Activated CD8-positive, alpha-beta memory T cell treated with anti-CD3 and anti-CD28 coated beads for 24 hours (primary cell): ENCODE data around the gene CDK12.

Experiments
- DNase-seq: peaks from one replicate; pipeline ENCODE4 v3.0.0-alpha.2; 2020

The CDK12 gene

DNA sequence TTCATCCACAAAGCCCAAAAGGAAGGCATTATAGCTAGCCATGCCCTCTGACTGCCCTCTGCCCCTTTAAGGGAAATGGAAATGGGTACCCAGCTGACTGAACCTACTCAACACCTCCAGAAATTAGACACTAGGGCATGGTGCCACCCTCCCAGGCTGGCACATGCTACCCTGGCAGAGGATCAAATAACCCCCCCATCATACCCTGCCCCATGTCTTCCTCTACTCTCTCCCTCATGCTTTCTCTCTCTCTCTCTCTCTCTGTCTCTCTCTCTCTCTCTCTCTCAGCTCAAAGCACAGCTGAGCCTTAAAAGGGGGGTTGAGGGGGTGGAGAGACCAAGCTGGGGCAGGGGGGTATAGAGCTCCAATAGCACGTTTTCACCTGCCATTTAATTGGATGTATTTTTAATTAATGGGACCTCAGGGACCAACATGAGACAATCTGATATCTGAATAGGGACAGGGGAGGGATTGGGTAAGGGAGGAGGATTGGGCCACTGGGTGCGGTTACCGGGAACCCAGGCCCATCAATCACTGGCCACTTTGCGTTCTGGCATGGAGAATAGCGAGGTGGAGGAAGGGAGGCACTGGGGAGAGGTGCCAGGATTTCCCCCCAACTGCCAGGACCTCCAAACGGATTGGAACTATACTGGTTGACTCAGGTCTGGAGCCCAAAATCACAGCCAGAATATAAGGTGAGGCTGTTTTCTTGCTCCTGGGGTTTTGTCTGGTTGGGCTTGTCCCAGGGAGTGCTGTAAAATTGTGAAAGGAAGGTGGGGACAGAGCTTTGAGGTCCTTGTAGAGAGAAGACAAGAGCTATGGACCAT is 88.7 kb downstream of the CDK12 start:
- DNase-seq, result no peak

DNA sequence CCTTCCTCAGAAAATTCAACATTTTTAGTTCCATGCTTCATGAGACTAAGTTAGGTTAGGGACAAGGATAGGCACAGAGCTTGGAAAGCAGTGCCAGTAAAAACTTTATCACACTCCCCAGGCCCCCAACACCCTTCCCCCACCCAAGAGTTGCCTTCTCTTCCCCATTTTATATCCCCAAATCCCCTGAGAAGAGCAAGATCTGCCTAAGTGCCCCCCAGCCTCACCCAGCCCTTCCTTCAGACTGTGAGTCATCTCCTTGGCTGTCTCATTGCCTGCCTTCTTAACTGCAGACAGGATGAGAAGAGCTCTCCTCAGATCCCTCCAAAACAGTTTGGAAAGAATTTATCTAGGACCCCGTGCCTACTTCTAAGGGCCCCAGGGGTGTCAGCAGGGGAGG is 90.6 kb downstream of the CDK12 start:
- DNase-seq, result no peak

DNA sequence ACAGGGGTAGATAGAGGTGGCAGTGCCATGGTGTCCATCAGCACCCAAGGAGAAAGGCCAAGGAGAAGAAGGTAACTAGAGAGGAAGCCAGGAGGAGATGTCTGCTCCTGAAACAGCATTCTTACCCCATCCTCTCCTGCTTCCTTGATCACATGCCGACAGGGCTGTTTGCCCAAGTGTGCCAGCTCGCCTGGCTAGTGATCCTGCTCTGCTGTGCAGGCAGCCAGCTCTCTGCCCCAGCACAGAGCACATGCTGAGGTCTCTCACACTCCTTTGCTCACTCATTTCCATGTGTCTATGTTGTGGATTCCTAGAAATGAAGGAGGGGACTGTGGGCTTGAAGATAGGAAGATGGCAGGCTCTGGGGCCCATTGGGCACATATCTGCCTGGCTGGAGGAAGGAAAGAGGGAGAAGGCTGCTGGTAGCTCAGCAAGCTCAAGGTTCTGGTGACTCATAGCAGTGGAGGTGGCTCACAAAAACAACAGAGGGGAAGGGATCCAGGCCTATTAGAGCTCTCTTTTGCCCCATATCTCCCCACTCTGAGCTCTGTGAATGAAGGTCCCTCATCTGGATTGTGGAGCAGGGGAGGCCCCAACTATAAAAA is 92.2 kb downstream of the CDK12 start:
- DNase-seq, result peak; percentile 41

DNA sequence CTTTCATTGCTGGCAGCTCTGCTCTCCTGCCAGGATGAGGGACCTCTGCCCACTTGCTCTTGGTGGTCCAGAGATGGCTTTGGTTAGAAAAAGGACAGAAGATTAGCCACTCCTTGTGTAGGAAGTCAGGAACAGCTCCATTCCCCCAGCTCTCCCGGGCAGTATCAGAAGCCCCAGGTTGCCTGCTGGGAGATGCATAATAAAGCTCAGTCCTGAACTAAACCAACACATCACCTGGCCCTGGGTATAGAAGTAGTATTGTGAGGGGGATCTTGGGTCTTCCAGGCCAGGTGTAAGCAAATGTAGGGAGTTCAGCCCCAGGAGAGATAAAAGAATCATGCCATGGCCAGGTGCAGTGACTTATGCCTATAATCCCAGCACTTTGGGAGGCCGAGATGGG is 94.1 kb downstream of the CDK12 start:
- no peak for DNase-seq

DNA sequence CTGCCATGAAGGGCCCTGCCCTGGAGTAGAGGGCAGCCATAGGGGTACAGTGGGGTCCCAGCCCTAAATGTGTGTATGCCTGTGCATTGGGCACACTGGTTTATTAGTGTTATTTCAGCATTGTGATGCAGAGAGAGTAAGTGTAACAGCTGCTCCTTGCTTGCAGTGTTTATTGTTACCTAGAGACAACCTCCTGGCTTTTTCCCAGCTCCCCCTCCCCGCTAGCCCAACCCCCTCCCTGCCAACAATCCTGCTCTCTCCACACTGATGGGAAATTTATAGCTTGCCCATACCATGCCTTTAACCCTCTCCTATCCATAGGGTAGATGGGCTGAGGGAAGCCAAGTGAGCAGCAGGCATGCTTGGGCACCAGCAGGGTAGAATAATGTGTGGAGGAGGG is 95.1 kb downstream of the CDK12 start:
- no peak for DNase-seq

DNA sequence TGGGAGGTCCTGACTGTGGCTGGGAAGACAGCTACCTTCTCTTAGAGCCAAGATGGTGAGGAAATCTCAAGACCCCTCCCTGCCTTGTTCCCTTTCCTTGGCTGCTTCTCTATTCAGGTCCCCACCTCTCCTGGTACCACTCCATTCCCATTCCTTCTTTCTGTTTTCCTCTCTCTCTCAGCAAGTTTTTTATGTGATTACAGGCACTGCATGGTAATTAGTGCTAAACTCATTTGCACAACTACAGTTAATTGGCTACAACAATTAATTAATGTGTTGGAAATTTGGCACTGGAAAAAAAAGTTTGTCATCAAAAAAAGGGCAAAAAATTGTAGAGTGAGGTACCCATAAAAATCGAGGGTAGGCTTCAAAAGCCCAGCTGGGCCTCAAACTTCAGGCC is 101.1 kb downstream of the CDK12 start:
- no peak for DNase-seq

DNA sequence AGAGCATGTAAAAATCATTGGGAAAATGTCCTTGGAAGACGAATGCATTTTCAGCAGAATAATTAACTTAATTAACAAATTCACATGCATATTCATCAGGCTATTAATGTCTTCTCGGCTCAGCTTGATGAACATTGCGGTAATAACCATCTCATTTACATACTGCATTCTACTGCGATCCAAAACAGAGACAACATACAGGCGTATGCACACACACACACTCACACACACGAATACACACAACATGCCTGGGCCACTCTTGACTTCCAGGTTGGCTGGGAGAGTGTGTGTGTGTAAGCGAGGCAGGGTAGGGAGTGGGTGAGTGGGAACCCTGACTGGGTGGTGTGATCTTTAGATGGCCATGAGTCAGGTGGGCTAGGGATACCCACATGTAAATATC is 101.7 kb downstream of the CDK12 start:
- DNase-seq, result no peak

DNA sequence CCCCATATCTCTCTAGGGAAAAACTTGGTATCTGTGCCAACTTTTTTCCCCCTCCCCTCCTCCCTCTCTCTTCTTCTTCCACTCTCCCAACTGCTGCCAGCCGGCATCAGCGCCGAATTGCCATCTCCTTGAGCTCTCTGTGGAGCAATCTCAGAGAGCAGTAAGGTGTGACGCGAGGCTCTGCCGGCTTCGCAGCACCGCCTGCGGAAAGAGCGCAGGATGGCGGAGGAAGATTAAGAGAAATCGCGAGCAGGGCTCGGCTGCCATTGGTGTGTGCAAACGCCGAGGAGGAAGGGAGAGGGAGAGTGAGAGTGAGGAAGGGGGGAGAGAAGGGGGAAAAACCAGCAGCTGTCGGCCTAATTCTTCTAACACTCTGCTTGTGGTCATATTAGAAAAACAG is 102.2 kb downstream of the CDK12 start:
- no peak for DNase-seq

DNA sequence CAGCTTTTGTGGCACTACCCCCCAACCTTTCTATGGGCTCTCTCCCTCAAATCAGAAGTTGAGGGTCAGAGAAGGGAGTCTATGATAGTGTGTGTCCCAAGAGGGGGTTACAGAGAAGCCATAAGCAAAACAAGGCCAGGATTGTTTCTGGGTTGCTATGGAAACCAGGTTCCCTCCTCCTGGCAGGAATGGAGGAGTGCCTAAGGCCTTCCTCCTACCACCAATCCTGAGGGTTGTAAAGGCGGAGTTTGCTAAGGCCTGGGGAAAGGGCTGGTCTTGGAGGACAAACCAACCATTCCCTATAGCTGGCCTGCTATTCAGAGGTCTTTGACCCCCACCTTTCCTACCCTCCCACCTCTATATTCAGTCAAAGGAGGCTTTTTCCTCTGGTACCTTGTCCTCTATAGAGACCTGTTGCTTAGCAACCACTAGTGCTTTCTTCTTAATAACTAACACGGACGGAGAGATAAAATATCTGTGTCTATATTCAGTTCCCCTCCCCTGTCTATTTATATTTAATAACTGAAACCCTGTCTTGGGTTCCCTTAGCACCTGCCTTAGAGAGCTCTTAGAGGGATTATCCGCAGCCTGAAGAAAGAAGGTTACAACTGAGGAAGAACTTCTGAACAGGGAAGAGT is 103.0 kb downstream of the CDK12 start:
- no peak for DNase-seq

DNA sequence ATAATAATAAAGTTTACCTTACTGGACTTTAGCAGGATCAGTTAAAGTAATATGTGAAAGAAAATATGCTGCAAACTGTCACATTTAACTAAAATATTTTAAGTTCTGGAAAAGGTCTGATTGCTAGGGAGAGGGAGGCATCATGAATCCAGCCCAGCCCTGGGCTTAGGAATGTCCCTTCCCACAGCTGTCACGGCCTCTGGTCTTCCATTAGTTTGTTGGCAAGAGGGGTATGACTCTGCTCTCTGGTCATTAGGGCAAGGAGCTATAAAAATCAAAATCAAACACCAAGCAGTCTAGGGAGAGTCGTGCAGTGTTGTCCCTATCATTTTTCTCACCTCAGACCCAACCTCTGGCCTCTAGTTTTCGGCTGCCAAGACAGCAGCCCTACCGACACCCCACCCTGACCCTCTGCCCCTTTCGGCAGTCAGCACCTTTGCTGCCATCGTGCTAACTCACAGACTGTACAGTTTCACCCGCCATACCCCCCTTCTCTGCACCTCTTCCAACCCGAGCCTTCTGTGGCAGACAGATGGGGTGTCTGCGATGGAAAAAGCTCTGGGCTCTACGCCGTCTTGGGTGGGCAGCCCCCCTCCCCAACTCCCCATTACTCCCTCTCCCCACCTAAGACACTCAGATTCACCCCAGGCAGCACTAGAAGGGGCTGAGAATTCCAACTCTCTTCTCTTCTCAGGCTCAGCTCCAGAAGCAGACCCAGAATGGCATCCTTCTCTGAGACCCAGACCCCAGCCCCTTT is 105.0 kb downstream of the CDK12 start:
- no peak for DNase-seq

DNA sequence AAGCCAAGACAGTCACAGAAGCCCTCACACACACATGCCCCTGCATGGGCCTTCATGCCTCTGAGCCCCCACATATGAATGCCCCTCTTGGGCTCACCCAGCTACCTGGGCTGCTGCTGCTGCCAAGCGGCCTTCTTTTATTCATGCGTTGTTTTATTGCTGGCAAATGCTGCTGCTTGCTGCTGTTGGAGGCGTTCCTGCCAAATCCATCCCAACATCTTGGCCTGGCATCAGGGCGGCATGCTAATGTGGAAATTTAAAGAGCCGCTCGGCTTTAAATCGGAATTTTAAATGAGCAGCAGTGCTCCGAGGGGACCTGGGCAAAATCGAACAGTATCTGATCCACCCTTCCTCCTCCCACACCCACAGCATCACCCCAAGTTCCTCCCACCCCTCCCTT is 107.4 kb downstream of the CDK12 start:
- no peak for DNase-seq

DNA sequence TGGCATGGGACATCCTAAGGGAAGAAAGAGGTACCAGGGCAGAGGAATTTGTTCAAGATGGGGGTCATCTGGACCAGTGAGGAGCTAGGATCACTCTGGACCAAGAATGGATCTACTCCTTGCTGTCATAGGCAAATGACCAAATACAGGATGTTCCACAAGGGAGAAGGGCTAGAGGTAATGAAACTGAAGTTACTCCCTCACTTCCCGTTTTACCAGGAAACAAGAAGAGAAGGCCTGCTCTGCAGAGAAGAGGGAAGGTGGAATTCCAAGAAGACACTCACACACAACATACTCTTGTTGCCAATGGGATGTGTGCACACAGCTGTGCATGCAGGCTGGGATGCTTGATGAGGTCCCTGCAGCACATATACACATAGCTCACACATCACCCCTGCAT is 107.8 kb downstream of the CDK12 start:
- no peak for DNase-seq

DNA sequence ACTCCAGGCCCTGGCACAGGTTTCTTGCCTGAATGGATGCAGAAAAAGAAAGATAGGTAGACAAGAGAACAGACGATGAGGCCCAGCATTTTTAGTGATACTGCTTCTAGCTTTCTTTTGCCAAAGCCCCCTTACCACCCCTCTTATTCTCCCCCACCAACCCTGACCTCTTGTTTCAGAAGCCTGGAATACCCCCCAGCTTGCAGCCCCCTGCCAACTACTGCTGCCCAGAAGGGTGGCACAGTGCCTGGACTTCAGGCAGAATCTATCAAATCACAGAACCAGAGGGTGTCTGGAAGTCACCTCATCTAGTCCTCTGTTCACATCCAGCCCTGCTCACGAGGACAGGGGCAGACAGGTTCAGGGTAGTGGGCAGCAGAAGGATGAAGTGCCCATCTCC is 110.8 kb downstream of the CDK12 start:
- no peak for DNase-seq

DNA sequence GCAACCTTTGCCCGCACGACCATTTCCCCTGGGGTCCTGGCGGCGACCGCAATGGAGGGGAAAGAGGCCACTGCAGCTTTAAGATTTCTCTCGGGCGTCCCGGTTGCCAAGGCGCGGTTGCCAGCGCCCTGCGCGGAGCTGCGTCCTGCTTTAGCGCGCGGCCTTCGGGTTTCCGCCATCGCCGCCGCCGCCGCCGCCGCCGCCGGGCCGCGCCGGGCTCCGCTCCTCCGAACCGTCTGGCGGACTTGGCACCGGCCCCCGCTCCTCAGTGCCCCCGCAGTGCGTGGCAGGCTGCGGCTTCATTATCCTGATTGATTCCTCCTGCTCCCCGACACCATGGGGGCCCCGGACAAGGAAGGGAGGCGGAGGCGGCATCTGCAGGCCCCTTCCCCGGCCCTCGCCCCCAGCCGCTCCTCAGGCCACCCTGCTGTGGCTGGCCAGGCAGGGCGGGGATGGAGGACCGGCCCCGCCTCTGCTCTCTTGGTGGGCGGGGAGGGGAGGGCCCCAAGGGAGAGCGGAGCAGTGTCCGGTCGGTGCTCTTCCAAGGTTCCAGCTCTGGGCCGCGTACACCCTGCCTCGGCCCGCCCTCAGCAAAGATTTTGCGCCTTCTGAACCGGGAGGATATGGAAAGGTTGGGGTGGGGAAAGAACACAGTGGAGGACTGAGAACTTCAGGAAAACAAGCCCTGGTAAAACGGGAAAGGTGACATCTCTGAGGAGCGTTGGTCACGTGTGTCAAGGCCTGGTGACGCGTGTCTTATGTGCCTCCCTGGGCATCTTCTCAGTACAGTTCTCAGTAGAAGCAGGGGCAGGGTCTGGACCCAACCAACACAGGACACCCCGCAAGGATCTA is 112.4 kb downstream of the CDK12 start:
- DNase-seq, result peak; percentile 67

DNA sequence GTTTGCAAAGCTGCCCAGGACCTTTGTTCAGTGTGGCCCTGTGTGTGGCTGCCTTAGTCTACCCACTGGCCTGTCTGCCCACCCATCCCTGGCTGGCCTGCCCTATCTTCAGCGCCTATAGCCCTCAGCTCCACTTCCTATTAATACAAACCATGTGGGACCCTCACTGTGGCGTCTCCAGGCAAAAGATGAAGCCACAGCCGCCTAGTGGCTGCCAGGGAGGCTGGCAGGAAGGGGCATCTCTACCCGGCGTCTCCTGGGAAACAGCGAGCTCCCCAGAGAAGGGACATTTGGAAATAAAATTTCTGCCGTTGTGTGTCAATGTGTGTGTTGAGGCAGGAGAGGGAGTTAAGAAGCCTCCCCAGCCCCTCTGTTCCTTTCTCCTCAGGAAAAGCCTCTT is 114.9 kb downstream of the CDK12 start:
- no peak for DNase-seq

DNA sequence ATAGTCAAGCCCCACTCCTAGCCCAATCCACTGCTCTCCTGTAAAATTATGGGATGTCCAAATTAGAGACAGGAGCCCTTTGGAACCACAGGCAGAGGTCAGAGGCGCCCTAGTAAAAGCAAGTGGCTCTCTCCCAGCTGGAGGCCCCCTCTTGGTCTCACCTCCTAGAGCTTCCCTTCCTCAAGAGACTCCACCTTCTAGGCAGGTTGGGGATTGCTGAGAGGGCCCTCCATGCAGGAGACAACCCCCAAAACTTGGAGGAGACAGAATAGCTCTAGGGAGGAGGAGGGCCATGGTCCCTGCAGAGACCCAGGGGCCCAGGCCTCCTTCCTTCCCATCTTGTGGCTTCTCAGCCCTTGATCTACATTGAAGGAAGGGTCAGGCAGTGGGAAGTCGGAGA is 117.0 kb downstream of the CDK12 start:
- DNase-seq, result no peak

DNA sequence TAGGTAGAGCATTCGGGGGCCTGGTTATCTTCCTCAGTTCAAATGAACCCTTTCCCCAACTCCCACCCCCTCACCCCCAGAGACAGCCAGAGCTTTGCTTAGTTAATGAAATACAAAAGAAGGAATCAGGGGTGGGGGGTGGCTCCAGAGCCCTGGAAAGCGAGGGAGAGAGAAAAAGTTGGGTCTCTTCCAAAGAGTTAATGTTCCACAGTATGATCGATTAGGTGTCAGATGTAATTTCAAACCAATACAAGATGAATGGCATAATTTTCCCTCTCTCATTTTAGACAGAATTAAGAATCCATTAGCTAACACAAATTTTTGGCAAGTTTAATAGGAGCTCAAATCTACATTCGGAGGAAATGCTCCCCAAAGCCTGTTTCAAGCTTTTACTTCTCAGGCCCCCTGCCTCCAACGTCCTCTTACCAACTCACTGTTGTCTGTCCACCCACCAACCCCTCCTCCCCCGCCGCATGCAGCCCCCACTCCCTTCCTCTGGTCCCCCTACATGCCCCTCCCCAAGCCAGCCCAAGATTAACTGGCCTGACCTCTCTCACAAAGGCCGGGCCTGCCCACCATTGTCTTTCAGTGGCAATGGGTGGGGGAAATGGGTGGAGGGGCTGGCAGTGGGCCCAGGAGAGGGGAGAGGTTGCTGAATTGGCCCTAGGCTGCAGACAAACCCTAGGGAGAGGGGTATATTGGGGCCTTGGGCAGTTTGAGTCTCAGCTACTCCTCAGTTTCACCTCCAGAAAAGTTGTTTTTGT is 118.2 kb downstream of the CDK12 start:
- DNase-seq, result no peak

DNA sequence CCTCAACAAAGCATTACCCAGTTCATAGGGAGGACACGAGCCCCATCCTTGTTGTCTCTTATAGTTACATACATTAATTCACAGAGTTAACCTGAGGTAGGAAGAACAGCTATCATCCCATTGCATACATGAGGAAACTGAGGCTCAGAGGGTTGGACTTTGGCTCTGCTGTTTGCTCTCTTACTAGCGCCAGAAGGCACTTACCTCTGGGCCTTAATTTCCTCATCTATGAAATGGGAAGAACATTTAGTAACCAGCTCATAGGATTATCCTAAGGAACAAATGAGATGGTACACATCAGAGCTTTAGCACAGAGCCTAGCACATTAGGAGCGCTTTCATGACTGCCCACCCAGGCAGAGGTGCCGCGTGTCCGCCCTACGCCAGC is 118.8 kb downstream of the CDK12 start:
- no peak for DNase-seq

DNA sequence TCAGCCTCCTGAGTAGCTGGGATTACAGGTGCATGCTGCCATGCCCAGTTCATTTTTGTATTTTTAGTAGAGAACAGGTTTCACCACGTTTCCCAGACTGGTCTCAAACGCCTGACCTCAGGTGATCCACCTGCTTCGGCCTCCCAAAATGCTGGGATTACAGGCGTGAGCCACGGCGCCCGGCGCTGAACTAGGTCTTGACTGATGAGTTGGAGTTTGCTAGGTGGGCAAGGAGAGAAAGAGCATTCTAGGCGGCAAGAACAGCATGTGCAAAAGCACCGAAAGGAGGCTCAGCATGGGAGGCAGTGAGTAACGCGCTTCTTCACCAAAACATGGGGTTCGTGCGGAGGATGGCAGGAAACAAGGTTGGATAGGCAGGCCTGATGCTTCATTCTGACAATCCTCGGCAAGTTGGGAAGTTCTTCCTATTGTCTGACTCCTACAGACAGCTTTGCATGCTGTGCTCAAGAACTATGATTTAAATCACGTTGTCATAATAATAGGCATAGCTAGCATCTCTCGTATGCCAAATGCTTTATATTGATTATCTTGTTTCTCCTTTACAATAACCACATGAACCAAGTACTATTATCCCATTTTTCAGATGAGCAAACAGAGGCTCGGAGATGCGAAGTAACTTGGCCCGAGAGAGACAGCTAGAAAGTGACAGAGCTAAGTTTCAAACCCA is 119.9 kb downstream of the CDK12 start:
- DNase-seq, result no peak

DNA sequence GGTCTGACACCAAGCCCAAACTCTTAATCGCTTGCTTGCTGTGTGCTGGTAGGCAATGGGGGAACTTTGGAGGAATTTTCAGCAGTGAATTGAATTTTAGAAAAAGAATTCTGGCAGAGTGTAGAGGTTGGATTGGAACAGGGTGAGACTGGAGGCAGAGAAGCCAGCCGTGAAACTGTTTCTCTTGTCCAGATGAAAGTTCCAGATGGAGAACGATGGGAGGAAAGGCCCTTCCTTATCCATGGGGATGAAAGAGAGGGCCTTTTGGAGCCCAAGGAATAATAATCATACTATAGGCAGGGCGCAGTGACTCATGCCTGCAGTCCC is 120.4 kb downstream of the CDK12 start:
- no peak for DNase-seq

DNA sequence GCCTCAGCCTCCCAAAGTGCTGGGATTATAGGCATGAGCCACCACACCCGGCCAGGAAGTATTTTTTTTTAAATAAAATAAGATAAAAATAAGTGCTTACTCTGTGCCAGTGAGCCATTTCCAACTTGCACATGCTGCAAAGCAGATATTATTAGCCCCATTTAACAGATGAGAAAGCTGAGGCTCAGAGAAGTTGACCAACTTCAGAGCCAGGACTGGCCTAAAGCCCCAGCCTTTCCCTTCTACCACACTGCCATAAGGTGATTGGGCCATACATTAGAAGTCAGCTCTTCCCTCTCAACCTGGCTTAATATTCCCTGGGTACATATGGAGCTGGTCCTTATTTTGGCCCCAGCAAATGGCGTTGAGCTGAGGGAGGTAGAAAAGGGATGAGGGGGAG is 121.4 kb downstream of the CDK12 start:
- DNase-seq, result no peak
